HEK293T (cell line): ENCODE measurements around the gene MAP3K5.
A peak's percentile ranks its signal among the peaks of the same experiment; 100 is the strongest.

Source experiments
- CTCF ChIA-PET: fragments of 350-600 bp; formaldehyde crosslinking; extraction: SDS; loops from one replicate; lab custom pipeline; 2021; ENCODE audit warnings: antibody characterized with exemption, inconsistent platforms; lab: Yijun Ruan, JAX
- POLR2A ChIA-PET: fragments of 350-600 bp; formaldehyde crosslinking; extraction: SDS; loops from one replicate; lab custom pipeline; 2020; ENCODE audit warnings: antibody characterized with exemption, inconsistent platforms; lab: Yijun Ruan, JAX
- DNase-seq: peaks from one replicate; pipeline ENCODE4 v3.0.0; 2012; ENCODE audit warnings: mixed read lengths; ENCODE audit errors: extremely low spot score
- ARNT ChIP-seq: fragments of 450-650 bp; IDR thresholded peaks from 2 replicates; pipeline ENCODE4 v1.6.1; 2017; ENCODE audit warnings: mild to moderate bottlenecking
- BHLHE40 ChIP-seq: fragments of 450-650 bp; IDR thresholded peaks from 2 replicates; pipeline ENCODE4 v1.6.1; 2016; ENCODE audit warnings: mild to moderate bottlenecking, moderate library complexity, borderline replicate concordance
- CTBP1 ChIP-seq: fragments of 450-650 bp; IDR thresholded peaks from 2 replicates; pipeline ENCODE4 v1.6.1; 2016; ENCODE audit warnings: borderline replicate concordance
- ELF4 ChIP-seq: fragments of 450-650 bp; IDR thresholded peaks from 2 replicates; pipeline ENCODE4 v1.6.1; 2017; ENCODE audit warnings: antibody characterized with exemption
- FOXA1 ChIP-seq: fragments of 450-650 bp; IDR thresholded peaks from 2 replicates; pipeline ENCODE4 v1.6.1; 2016; ENCODE audit warnings: mild to moderate bottlenecking
- FOXK2 ChIP-seq: fragments of 450-650 bp; IDR thresholded peaks from 2 replicates; pipeline ENCODE4 v1.6.1; 2016; ENCODE audit warnings: mild to moderate bottlenecking
- FOXM1 ChIP-seq: fragments of 450-650 bp; IDR thresholded peaks from 2 replicates; pipeline ENCODE4 v1.6.1; 2017; ENCODE audit warnings: mild to moderate bottlenecking, borderline replicate concordance
- HDGF ChIP-seq: fragments of 450-650 bp; IDR thresholded peaks from 2 replicates; pipeline ENCODE4 v1.6.1; 2017; ENCODE audit warnings: antibody characterized with exemption, borderline replicate concordance
- L3MBTL2 ChIP-seq: fragments of 450-650 bp; conservative IDR thresholded peaks from 2 replicates; pipeline ENCODE4 v1.6.1; 2016; ENCODE audit warnings: mild to moderate bottlenecking
- LEF1 ChIP-seq: fragments of 450-650 bp; IDR thresholded peaks from 2 replicates; pipeline ENCODE4 v1.6.1; 2017; ENCODE audit warnings: mild to moderate bottlenecking, borderline replicate concordance
- NFRKB ChIP-seq: fragments of 450-650 bp; IDR thresholded peaks from 2 replicates; pipeline ENCODE4 v1.6.1; 2016; ENCODE audit warnings: mild to moderate bottlenecking, moderate library complexity
- PKNOX1 ChIP-seq: fragments of 450-650 bp; IDR thresholded peaks from 2 replicates; pipeline ENCODE4 v1.6.1; 2016
- SP1 ChIP-seq: fragments of 450-650 bp; IDR thresholded peaks from 2 replicates; pipeline ENCODE4 v1.6.1; 2017
- SUZ12 ChIP-seq: fragments of 450-650 bp; IDR thresholded peaks from 2 replicates; pipeline ENCODE4 v1.6.1; 2016; ENCODE audit warnings: mild to moderate bottlenecking
- TARDBP ChIP-seq: fragments of 450-650 bp; IDR thresholded peaks from 2 replicates; pipeline ENCODE4 v1.6.1; 2016
- ZNF384 ChIP-seq: fragments of 450-650 bp; IDR thresholded peaks from 2 replicates; pipeline ENCODE4 v1.6.1; 2016

The MAP3K5 gene

GRCh38 chr6:136655239-136656014 lies 136.8 kb downstream of the MAP3K5 start:
- CTCF ChIA-PET = interaction anchor here (0.6 to 5.1 kb wide), 3 partner anchors 11 to 137 kb away, joined by 3 to 22 read pairs (median 6); partner anchors contain the start of gene MAP3K5
- POLR2A ChIA-PET = no interaction called here
- TF ChIP-seq HDGF (no peak), FOXK2 (no peak), L3MBTL2 (no peak), CTBP1 (no peak), LEF1 (no peak), NFRKB (no peak), ZNF384 (no peak)
- no peak for DNase-seq

DNA sequence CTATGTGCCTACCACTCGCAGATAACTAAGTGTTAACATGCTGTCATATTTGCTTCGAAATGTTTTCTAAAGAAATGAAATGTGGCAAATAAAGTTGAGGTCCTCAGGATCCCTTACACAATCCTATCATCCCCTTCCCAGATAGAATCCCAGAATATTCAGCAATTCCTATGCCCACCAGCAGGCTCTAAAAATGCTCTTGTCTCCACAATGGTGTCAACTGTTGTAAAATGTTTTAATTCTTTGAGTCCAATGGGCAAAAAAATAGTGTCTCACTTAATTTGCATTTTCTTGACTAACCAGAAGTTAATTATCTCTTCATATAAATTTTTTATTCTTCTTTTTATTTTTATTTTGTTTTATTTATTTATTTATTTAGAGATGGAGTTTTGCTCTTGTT lies 138.2 kb downstream of the MAP3K5 start:
- ChIA-PET CTCF (interaction anchor here (5.1 kb wide), 1 partner anchor 10 kb away, joined by 22 read pairs; no protein-coding TSS in a partner anchor), POLR2A (no interaction called here)
- TF ChIP-seq TARDBP (no peak), NFRKB (no peak), PKNOX1 (no peak), FOXM1 (no peak), LEF1 (no peak), ZNF384 (no peak), FOXK2 (no peak), ARNT (no peak), SUZ12 (no peak), FOXA1 (no peak), CTBP1 (no peak)
- peak; percentile 17 for DNase-seq

DNA sequence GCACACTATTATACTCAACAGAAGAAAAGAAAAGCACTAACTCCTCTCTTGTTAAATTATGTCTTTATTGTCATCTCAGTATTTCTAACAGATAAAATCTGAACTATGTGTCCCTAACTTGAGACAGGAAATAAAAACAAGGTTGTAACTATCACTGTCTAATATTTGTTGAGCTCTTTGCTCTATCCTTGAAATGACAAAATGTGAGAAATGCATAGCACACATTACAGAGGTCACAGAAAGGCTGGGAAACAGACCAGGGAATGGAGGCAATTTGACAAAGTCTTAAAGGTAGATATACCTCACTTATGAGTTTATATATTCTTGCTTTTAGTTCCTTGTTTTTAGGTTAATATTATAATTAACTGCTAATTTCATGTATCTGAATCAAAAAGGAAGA lies 139.6 kb downstream of the MAP3K5 start:
- TF ChIP-seq L3MBTL2 = no peak
- no peak for TF ChIP-seq SP1
- no peak for TF ChIP-seq ARNT
- TF ChIP-seq FOXA1 = no peak
- TF ChIP-seq NFRKB = no peak
- no peak for TF ChIP-seq CTBP1
- no peak for TF ChIP-seq TARDBP
- TF ChIP-seq HDGF = no peak
- no peak for TF ChIP-seq LEF1
- no peak for TF ChIP-seq FOXM1
- TF ChIP-seq FOXK2 = no peak
- TF ChIP-seq PKNOX1 = no peak
- no peak for TF ChIP-seq ZNF384
- TF ChIP-seq ELF4 = no peak
- no peak for TF ChIP-seq BHLHE40
- TF ChIP-seq SUZ12 = no peak
- ChIA-PET POLR2A (no interaction called here), CTCF (interaction anchor here (2.5 to 5.1 kb wide), 2 partner anchors 9 to 139 kb away, joined by 11 to 22 read pairs; partner anchors contain the start of gene MAP3K5)
- no peak for DNase-seq

GRCh38 chr6:136651982-136652381 lies 140.3 kb downstream of the MAP3K5 start:
- TF ChIP-seq PKNOX1 (no peak), TARDBP (no peak)
- ChIA-PET POLR2A (no interaction called here), CTCF (interaction anchor here (2.5 kb wide), 1 partner anchor 140 kb away, joined by 11 read pairs; the partner anchor contains the start of gene MAP3K5)
- no peak for DNase-seq

DNA sequence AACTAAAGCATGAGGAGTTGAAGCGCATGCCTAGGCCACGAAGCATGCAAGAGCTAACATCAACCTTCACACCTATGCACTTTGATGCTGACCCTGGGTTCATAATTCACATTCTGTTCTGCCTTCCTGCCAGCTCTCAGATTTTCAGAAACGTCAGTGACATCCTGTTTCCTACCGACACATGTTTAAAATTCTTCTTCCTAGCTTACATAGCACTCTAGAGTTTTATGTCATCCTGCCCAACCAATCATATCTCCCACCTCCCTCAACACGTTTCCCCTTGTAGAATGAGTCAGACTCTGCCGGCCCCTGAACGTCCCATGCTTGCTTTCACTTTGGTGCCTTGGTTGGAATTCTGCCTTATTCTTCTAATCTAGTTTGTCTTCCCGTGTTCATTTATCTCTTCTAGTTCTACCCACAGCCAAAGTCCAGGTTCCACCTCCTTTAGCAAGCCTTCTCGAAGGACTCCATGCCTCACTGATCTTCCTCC lies 144.9 kb downstream of the MAP3K5 start:
- ChIA-PET POLR2A (interaction anchor here (0.8 to 4.7 kb wide), 2 partner anchors 144 to 148 kb away, joined by 3 to 41 read pairs; partner anchors contain the start of gene MAP3K5), CTCF (interaction anchor here (2.8 kb wide), 1 partner anchor 145 kb away, joined by 10 read pairs; the partner anchor contains the start of gene MAP3K5)
- TF ChIP-seq NFRKB (no peak), L3MBTL2 (no peak), TARDBP (no peak), LEF1 (no peak), FOXA1 (no peak), HDGF (no peak)
- DNase-seq = no peak

GRCh38 chr6:136646377-136646776 lies 145.9 kb downstream of the MAP3K5 start:
- ChIA-PET POLR2A (interaction anchor here (4.7 kb wide), 1 partner anchor 145 kb away, joined by 41 read pairs; the partner anchor contains the start of gene MAP3K5), CTCF (interaction anchor here (4.3 kb wide), 1 partner anchor 144 kb away, joined by 102 read pairs; the partner anchor contains the start of gene MAP3K5)
- TF ChIP-seq BHLHE40 (no peak), LEF1 (no peak), SP1 (no peak), PKNOX1 (no peak), FOXK2 (no peak), ZNF384 (no peak), SUZ12 (no peak), HDGF (no peak), L3MBTL2 (no peak), FOXM1 (no peak), ELF4 (no peak), FOXA1 (no peak), TARDBP (no peak), CTBP1 (no peak), NFRKB (no peak), ARNT (no peak)
- DNase-seq = no peak
